Kidney capillary endothelial cell (primary cell): ENCODE measurements around the gene SARNP.

Experiments
- DNase-seq: peaks from one replicate; pipeline ENCODE4 v3.0.0-alpha.2; 2018; ENCODE audit warnings: low spot score

SARNP gene

DNA sequence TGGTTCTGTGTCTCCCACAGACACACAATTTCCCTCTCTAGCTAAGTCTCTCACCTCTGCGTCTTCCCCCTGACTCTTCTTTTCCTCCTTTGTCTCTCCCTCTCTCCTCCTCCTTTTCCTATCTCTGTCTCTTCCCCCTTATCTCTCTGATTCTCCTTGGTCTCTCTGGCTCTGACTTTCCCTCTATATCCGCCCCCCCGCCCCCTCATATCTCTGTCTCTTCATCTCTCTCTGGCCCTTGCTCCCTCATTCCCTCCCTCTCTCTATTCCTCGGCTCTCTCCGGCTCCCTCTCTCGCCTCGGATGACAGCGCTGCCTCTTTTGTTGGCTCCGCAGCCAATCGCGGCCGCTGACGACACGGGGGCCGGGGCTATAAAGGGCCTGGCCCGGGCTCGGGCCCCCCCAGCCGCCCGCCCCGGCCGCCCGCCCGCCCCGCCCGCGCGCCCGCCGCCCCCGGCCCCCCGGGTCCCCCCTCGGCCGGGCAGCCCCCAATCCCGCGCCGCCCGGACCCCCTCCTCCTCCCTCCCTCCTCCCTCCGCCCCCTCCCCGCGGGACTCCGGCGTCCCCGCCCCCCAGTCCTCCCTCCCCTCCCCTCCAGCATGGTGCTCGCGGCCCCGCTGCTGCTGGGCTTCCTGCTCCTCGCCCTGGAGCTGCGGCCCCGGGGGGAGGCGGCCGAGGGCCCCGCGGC, 74.7 kb downstream of the SARNP start, which contains the start of gene GDF11:
Gene GDF11 (plus strand): TSS at position 404 of the 687 bp plus-strand sequence. CDS start 195 bp downstream, at position 599.
- DNase-seq, result peak; percentile 43

GRCh38 chr12:55741931-55742680, 75.4 kb downstream of the SARNP start:
- DNase-seq, result no peak

- DNase-seq, result no peak
Measured at GRCh38 chr12:55739025-55739378, 78.5 kb downstream of the SARNP start.

GRCh38 chr12:55738123-55739024, 79.2 kb downstream of the SARNP start:
- peak; percentile 86 for DNase-seq

DNA sequence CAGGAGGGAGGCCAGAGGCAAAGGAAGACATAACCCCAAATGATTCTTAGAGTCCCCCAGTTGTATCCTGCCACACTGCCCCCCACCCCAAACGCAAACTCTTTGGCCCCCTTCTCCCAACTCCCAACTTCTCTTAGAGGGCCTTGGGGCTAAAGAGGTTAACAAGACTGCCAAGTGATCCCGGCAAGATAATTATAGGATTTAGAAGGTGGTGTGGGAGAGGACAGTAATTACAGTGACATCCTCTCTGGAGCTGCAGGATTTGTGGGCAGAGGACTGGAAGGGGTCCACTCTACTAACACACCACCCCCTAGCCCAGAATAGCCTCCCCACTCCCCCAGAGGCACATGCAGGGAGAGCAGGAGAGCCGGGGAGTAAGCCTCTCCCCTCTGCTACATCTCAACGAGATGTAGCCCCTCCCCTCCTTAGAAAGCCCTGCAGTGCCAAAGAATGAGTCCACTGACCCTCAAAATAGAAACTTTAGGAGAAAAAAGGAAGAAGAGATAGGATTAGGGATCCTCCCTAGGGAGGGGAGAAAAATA, 79.9 kb downstream of the SARNP start:
- DNase-seq, result no peak

GRCh38 chr12:55736780-55737580, 80.5 kb downstream of the SARNP start:
- peak; percentile 73 for DNase-seq

- no peak for DNase-seq
Measured at GRCh38 chr12:55736076-55736475, 81.4 kb downstream of the SARNP start.

- DNase-seq, result no peak
Measured at GRCh38 chr12:55734595-55734994, 82.9 kb downstream of the SARNP start.

GRCh38 chr12:55733858-55734257, 83.7 kb downstream of the SARNP start:
- DNase-seq, result no peak

DNA sequence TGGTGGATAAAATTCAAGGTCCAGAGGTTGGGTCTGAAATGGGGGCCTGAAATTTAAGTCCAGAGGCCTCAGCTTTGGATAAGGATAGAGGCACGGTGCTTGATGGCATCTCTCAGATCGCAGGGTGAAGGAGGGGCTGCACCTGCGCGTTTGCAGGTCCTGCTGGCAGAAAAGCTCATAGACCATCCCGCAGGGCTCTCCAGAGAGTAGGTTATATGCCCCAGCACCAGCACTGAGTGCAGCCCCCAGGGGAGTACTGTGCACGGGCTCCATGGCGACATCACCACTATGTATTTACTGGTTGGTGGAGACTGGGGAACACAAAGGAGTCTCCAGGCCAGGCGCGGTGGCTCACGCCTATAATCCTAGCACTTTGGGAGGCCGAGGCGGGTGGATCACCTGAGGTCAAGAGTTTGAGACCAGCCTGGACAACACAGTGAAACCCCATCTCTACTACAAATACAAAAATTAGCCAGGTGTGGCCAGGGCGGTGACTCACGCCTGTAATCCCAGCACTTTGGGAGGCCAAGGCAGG, 84.4 kb downstream of the SARNP start:
- no peak for DNase-seq

GRCh38 chr12:55732288-55732687, 85.2 kb downstream of the SARNP start:
- no peak for DNase-seq

DNA sequence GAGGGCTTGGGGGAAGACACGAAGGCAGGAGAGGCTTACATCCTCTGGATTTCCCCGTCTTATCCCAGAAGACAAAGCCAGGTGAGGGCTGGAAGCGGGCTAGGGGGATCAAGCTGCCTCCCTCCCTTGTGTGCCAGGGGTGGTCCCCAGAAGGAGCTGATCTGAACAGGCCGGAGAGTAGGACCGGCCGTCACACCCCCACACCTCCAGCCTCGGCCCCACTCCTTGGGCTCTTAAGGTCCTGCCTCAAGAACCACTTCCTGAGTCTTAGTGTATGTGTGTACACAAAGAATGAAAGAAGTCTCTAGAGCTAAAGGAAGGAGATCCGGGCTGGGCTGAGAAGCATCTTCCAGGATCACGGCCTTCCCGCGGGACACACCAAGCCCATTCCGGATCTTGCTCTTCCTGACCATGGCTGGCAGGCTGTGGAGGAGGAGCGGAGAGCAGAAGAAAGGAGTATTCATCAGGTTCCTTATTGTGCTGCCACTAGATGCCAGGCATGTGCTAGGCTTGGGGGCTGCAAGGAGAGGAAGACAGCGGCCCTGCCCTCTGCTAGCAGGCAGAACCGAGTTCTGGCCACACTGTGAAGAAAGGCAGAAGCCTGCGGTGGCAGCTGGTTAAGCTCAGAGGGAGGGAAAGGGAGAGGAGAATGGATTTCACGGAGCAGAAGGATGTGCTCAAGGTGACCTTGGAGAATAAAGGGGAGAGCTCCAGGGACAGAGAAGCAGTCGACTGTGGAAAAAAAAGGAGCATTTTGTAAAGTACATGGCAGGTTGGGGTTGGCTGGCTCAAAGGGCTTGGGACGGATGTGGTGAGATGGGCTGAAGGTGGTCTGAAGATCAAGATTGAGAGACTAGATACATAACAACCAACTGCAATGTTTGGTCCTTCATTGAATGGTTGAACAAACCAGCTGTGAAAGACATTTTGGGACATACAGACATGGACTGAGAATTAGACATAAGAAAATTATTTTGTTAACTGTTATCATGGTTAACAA, 87.4 kb downstream of the SARNP start:
- peak; percentile 58 for DNase-seq

DNA sequence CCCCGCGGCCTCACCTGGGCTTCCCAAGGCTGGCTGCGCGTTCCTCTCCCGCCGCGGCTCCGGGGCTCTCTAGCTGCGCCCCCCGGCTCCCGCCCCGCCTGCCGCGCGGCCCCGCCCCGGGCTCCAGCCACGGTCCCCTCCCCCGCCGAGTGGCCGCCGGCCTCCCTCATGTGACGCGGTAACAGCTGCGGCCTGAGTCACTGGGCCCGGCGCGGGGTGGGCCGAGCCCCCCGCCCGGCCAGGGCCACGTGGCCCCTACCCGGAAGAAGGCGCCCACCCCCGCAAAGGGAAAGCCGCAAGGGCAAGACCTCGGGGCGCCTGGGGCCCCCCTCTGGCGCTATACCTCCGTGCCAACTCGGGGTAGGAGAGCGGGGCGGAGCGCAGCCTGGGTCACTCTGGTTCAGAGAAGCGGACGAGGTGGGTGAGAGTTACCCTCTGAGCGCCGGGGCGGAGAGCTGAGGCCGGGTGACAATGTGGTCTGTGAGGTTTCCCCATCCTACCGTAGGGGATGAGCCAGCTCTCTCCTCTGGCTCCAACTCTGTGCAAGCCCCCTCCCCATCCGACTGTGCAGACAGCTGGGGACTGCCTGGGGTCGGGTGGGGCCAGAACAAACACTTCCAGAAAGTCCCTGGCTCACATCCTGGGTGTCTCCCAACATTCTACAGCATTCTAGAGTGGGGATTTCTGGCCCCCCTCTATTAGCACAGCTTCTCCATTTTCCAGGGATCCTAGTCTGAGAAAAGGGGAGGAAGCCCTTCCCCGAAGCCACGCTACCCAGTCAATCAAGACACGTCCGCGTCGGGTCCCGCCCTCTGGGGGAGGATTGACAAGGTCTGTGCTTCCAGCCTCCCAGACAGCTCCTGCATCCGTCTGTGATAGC, 88.3 kb downstream of the SARNP start, which contains the start of gene CD63:
Gene CD63 (minus strand): TSS at position 71 of the 880 bp plus-strand sequence. CDS start 668 bp downstream, outside the sequence.
- DNase-seq, result peak; percentile 85

DNA sequence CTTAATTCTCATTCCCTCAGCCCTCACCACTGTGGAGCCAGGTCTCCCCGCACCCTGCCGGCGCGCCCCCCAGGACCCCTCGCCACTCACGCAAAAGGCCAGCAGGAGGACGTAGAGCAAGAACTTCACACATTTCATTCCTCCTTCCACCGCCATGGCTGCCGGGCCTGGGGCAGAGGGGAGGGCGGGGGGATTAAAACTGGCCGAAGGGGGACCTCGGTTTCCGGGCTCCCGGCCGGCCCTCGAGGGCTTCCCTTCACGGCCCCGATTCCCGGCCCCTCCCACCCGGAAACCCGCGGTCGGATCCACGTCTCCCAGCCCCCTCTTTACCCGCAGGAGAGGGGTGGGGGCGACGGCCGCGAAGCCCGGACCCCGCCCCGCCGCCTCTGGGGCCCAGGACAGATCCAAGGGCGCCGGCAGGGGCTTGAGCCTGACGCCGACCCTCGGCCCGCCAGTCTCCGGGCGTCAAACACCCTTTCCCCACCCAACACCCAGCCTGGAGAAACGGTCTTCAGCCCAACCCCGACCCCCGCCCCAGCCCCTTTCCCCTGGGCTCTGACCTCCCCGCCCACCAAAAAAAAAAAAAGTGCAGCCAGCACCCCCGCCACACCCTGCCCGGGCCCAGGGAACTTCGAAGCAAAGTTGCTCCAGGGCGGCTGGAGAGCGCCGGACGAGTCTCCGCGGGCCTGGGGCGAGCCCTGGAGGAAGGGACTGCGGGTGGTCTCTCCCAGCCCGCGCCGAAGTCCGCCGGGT, 89.2 kb downstream of the SARNP start:
- no peak for DNase-seq

- no peak for DNase-seq
Measured at GRCh38 chr12:55727643-55728185, 89.8 kb downstream of the SARNP start.

- no peak for DNase-seq
Measured at GRCh38 chr12:55726971-55727370, 90.6 kb downstream of the SARNP start.

- DNase-seq, result no peak
Measured at GRCh38 chr12:55725556-55725955, 92.0 kb downstream of the SARNP start.

DNA sequence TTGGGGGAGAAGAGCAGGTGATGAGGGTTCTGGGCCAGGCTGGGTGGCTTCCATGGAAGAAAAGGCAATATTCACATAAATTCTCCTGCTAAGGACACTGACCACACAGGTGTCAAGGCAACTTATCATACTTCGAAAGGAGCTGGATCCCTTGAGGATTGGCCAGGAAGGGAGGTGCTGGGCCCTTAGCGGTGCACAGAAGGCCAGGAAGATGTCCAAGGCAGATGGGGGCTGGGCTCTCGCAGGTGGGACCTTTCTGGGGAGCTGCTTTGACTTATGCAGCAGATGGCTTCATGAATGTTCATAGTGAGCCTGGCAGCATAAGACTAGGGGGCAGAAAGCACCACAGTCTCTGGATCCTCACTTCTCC, 92.6 kb downstream of the SARNP start:
- no peak for DNase-seq
